IMR-90 (cell line): ENCODE measurements around the gene PTPMT1.

Source experiments
- CEBPB ChIP-seq: IDR thresholded peaks from 2 replicates; pipeline ENCODE4 v1.6.1; 2012; ENCODE audit warnings: low read depth, low read length, improper control_type of control experiment
- TF ChIP-seq, protein P1 (sequence below): conservative IDR thresholded peaks from 2 replicates; pipeline ENCODE4 v1.5.1; 2012; ENCODE audit warnings: mild to moderate bottlenecking, low read depth, low read length, improper control_type of control experiment
- TF ChIP-seq, protein P2 (sequence below): fragments of 150-350 bp; IDR thresholded peaks from 2 replicates; pipeline ENCODE4 v1.6.1; 2017; ENCODE audit warnings: mild to moderate bottlenecking, antibody characterized with exemption, low read length, low read depth

DNA sequence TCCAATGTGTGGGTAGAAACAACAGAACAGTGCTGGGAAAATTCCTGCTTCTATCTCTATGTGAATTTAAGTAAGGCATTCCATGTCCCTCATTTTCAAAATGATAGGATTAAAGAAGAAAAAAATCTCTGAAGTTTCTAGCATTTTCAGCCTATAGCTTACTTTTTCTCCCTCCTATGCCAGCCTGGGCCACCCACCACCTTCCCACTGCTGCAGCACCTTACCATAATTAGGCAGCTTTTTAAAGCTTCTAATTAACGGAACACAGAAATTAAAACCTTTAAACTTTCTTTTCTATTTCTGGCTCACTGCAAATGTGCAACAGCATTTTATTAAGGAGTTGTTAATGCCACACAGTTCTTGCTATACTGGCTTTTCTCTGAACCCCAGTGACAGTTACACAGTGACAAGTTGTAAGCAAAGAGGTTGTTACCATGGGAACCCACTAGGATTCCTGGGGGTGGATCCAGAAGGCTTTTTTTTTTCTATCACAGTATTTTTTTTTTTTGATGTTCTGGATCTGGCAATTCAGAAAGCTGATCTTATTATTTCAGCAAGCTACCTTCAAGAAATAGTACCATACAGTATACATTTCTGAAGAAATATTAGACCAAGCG, 32.7 kb upstream of the PTPMT1 start:
- TF ChIP-seq, protein P1, sequence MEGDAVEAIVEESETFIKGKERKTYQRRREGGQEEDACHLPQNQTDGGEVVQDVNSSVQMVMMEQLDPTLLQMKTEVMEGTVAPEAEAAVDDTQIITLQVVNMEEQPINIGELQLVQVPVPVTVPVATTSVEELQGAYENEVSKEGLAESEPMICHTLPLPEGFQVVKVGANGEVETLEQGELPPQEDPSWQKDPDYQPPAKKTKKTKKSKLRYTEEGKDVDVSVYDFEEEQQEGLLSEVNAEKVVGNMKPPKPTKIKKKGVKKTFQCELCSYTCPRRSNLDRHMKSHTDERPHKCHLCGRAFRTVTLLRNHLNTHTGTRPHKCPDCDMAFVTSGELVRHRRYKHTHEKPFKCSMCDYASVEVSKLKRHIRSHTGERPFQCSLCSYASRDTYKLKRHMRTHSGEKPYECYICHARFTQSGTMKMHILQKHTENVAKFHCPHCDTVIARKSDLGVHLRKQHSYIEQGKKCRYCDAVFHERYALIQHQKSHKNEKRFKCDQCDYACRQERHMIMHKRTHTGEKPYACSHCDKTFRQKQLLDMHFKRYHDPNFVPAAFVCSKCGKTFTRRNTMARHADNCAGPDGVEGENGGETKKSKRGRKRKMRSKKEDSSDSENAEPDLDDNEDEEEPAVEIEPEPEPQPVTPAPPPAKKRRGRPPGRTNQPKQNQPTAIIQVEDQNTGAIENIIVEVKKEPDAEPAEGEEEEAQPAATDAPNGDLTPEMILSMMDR, result no peak
- TF ChIP-seq, protein P2, sequence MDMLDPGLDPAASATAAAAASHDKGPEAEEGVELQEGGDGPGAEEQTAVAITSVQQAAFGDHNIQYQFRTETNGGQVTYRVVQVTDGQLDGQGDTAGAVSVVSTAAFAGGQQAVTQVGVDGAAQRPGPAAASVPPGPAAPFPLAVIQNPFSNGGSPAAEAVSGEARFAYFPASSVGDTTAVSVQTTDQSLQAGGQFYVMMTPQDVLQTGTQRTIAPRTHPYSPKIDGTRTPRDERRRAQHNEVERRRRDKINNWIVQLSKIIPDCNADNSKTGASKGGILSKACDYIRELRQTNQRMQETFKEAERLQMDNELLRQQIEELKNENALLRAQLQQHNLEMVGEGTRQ, result no peak
- TF ChIP-seq CEBPB, result no peak
